HL-60 (cell line): ENCODE data around the gene TMEM231.

ENCODE experiments used
- CTCF ChIP-seq: IDR thresholded peaks from one replicate; pipeline ENCODE4 v1.5.1; 2011; ENCODE audit warnings: low read length, control low read depth, inconsistent platforms; ENCODE audit not compliant: insufficient read depth
- POLR2AphosphoS5 ChIP-seq: IDR thresholded peaks from 2 replicates; pipeline ENCODE4 v1.6.1; 2012; ENCODE audit warnings: low read depth
- REST ChIP-seq: IDR thresholded peaks from 2 replicates; pipeline ENCODE4 v1.6.1; 2012; ENCODE audit warnings: low read depth; ENCODE audit not compliant: insufficient replicate concordance
- SPI1 ChIP-seq: IDR thresholded peaks from 2 replicates; pipeline ENCODE4 v1.6.1; 2012; ENCODE audit warnings: low read depth, mild to moderate bottlenecking, borderline replicate concordance

- TF ChIP-seq POLR2AphosphoS5 (no peak), CTCF (no peak), REST (no peak), SPI1 (no peak)
Measured at GRCh38 chr16:75497558-75497957, 58.5 kb downstream of the TMEM231 start.
